Activated CD4-positive, alpha-beta T cell treated with anti-CD3 and anti-CD28 coated beads, Interleukin-2, amount 10 ng/mL, durations not matched to agents 24 days and 14 days (primary cell): ENCODE results near the gene COG8. TPM values are rescaled to one million over a fixed set of nuclear protein-coding genes. Genes with fewer than 3 reads are reported as not detected.
A peak's percentile ranks its signal among the peaks of the same experiment; 100 is the strongest.

Experiments used
- DNase-seq: peaks from one replicate; pipeline ENCODE4 v3.0.0; 2022
- H3K27ac Mint-ChIP-seq: one replicate; pipeline ENCODE4 v1.8.0; 2022; ENCODE audit warnings: mild to moderate bottlenecking, mixed read lengths
- H3K27me3 Mint-ChIP-seq: one replicate; pipeline ENCODE4 v1.8.0; 2022; ENCODE audit warnings: mixed read lengths
- H3K36me3 Mint-ChIP-seq: one replicate; pipeline ENCODE4 v1.8.0; 2022; ENCODE audit warnings: low read depth, mild to moderate bottlenecking, mixed read lengths
- H3K4me1 Mint-ChIP-seq: one replicate; pipeline ENCODE4 v1.8.0; 2021; ENCODE audit warnings: mixed read lengths
- H3K4me3 Mint-ChIP-seq: one replicate; pipeline ENCODE4 v1.8.0; 2022; ENCODE audit warnings: mild to moderate bottlenecking, moderate library complexity, mixed read lengths
- H3K9me3 Mint-ChIP-seq: one replicate; pipeline ENCODE4 v1.8.0; 2021; ENCODE audit warnings: mixed read lengths
- intact Hi-C: fragments of 100-400 bp; cut with micrococcal nuclease; formaldehyde crosslinking; loops from one replicate; pipeline ENCODE4 v1.15.1; 2023
- total RNA-seq: library from RNA; stranded (reverse); gene quantifications from 2 replicates; pipeline ENCODE4 v1.2.3, GENCODE V29; 2022

COG8 gene
- total RNA-seq, 1 donor from 2014 or later, result 44.6 TPM

DNA sequence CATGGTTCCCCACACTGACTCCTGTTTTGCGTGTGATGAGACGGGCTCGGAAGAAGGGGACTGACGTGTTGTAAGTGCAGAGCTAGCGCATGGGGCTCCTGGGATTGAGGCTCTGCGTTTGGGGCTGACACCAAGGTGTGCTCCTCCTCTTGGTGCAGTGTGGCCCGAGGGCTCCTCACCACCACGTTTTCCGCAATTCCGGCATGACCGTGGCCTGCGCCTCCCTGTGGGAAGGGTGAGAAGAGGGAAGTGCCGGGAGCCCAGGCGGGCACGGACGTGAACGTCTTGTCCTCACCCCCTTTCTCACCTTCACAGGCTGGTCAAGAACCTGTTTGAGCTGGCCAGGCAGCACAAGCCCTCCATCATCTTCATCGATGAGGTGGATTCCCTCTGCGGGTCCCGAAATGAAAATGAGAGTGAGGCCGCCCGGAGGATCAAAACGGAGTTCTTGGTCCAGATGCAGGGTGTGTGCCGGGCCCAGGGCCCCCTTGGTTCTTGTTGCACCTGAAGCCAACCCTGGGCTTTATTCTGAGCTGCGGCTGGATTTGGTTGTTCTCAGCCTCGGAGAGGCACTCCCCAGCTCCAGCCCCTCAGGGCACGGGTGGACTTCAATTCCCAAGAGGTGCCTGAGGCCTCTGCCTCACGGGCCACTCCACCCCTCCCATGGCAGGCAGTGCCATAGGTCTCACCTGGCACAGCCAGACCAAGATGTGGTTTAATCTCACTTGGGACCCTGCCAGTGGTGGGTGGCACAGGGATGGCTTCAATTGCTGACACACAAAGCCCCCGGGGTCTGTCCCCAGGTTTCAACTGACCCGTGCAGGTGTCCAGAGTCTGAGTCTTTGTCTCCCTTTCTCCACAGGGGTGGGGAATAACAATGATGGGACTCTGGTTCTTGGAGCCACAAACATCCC lies 19.3 kb downstream of the COG8 start:
- no peak overlapping the region for H3K27ac Mint-ChIP-seq
- intact Hi-C loops, result no loop called here

DNA sequence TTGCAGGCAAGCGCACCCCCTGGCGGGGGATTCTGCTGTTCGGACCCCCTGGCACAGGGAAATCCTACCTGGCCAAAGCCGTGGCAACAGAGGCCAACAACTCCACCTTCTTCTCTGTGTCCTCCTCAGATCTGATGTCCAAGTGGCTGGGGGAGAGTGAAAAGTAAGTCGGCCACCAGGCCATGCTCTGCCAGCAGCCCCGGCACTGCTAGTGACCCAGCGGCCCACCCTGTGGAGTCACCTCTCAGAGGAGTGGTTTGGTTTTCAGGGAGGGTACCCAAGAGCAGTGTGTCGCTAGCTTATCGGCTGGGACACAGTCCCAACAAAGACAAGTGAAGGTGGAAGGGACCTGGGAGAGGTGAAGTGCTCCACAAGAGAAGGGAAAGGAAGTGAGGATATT lies 20.0 kb downstream of the COG8 start:
- peaks cover 55% of the 10 kb centered on the region for H3K36me3 Mint-ChIP-seq
- peaks cover 4% of the 10 kb centered on the region for H3K4me1 Mint-ChIP-seq
- DNase-seq, result no peak
- no peaks in the 10 kb centered on the region for H3K9me3 Mint-ChIP-seq
- intact Hi-C loops, result no loop called here
- no peak overlapping the region for H3K27ac Mint-ChIP-seq
- H3K27me3 Mint-ChIP-seq, result no peaks in the 10 kb centered on the region
- no peak overlapping the region for H3K4me3 Mint-ChIP-seq

More for the DNA sequence above, 19.3 kb downstream of the COG8 start:
- H3K4me3 Mint-ChIP-seq, result no peak overlapping the region
- H3K9me3 Mint-ChIP-seq, result no peaks in the 10 kb centered on the region
- H3K4me1 Mint-ChIP-seq, result peaks cover 6% of the 10 kb centered on the region
- no peaks in the 10 kb centered on the region for H3K27me3 Mint-ChIP-seq
- H3K36me3 Mint-ChIP-seq, result peaks cover 52% of the 10 kb centered on the region
- no peak for DNase-seq

DNA sequence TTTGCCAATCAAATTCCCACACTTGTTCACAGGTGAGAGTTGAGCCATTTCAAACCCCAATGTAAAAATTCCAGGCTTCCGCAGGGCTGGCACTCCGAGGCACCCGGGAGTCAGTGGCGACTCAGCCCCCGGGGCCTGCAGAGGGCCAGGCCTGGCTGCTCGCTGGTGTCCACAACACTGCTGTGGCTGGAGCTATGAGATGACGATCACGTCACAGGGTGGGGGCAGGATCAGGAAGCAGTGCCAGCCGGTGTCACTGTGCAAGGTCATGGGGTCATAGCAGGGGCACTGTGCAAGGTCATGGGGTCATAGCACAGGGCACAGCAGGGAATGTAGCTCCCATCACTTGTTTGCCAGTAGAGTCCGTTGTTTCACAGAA lies 20.5 kb downstream of the COG8 start:
- Mint-ChIP-seq H3K27me3 (no peaks in the 10 kb centered on the region), H3K27ac (no peak overlapping the region), H3K4me1 (peaks cover 6% of the 10 kb centered on the region), H3K9me3 (no peaks in the 10 kb centered on the region), H3K36me3 (peaks cover 55% of the 10 kb centered on the region), H3K4me3 (no peak overlapping the region)
- peak; percentile 55 for DNase-seq
- intact Hi-C loops, result no loop called here

GRCh38 chr16:69318177-69318910 lies 21.0 kb downstream of the COG8 start:
- no peak for DNase-seq
- peaks cover 58% of the 10 kb centered on the region for H3K36me3 Mint-ChIP-seq
- no peaks in the 10 kb centered on the region for H3K27me3 Mint-ChIP-seq
- H3K4me1 Mint-ChIP-seq, result peaks cover 9% of the 10 kb centered on the region
- no peak overlapping the region for H3K27ac Mint-ChIP-seq
- intact Hi-C loops, result no loop called here
- H3K9me3 Mint-ChIP-seq, result no peaks in the 10 kb centered on the region
- H3K4me3 Mint-ChIP-seq, result no peak overlapping the region

DNA sequence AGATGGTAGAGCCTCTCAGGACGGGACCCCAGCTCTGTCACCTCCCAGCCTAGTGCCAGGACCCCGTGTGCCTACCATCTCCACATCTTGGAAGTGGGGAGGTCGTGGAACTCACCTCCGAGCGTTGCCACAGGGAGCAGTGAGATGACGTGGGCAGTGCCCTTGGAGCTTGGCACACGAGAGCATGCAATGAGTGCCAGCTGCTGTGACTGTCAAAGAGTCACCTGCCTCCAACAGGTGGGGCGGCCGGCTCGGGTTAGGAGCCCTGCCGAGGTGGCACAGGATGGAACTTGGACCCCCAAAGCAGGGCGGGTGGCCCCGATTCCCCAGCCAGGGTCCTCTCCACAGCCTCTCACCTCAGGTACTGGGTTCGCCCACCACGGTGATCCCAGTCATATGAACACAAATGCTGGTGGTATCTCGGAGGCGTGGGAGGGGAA lies 22.7 kb downstream of the COG8 start:
- intact Hi-C loops, result no loop called here
- Mint-ChIP-seq H3K4me1 (peaks cover 18% of the 10 kb centered on the region), H3K36me3 (peaks cover 52% of the 10 kb centered on the region), H3K4me3 (no peak overlapping the region), H3K9me3 (no peaks in the 10 kb centered on the region), H3K27ac (no peak overlapping the region), H3K27me3 (no peaks in the 10 kb centered on the region)
- DNase-seq, result no peak

GRCh38 chr16:69315486-69316311 lies 23.7 kb downstream of the COG8 start:
- Mint-ChIP-seq H3K36me3 (peaks cover 46% of the 10 kb centered on the region), H3K4me3 (no peak overlapping the region), H3K9me3 (no peaks in the 10 kb centered on the region), H3K27ac (peak overlapping the region; percentile 51), H3K27me3 (no peaks in the 10 kb centered on the region), H3K4me1 (peaks cover 16% of the 10 kb centered on the region)
- no peak for DNase-seq
- intact Hi-C loops, result no loop called here

DNA sequence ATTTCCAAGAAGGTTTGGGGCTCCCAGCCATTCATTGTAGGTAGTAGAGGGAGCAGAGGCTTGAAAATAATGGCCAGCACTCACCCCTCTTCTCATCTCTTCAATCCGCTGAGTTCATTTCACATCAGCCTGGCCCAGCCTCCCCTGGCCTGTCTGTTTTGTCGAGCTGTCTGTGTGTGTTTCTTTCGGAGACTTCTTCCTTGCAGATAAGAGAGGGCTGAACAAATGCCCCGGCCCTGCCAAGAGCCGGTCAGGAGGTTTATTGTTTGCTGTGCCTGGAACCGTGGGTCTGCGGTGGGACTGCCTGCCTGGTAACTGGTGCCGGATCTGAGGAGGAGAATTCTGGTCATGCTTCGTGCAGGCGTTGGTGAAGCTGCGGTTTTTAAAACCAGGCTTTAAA lies 24.8 kb downstream of the COG8 start:
- no peak overlapping the region for H3K27ac Mint-ChIP-seq

DNA sequence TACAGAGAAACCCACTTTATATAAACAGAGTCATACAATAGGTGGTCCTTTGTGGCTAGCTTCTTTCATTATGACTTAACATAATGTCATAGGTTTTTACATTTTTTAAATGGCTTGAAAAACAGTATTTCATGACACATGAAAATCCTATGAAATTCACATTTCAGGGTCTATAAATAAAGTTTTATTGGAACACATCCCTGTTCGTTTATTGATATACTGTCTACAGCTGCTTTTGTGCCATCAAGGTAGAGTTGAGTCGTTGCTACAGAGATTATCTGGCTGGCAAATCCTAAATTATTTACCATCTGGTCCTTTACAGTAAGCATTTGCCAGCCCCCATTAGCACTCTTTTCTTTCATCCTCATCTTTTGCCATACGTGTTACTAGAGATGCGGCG lies 25.9 kb downstream of the COG8 start:
- intact Hi-C loops, result no loop called here
- H3K4me1 Mint-ChIP-seq, result peaks cover 20% of the 10 kb centered on the region
- no peak for DNase-seq
- H3K9me3 Mint-ChIP-seq, result no peaks in the 10 kb centered on the region
- peaks cover 41% of the 10 kb centered on the region for H3K36me3 Mint-ChIP-seq
- H3K27me3 Mint-ChIP-seq, result no peaks in the 10 kb centered on the region
- peak overlapping the region; percentile 54 for H3K4me3 Mint-ChIP-seq
- H3K27ac Mint-ChIP-seq, result peak overlapping the region; percentile 32

More for the DNA sequence above, 24.8 kb downstream of the COG8 start:
- DNase-seq, result no peak
- Mint-ChIP-seq H3K36me3 (peaks cover 46% of the 10 kb centered on the region), H3K27me3 (no peaks in the 10 kb centered on the region), H3K9me3 (no peaks in the 10 kb centered on the region), H3K4me1 (peaks cover 20% of the 10 kb centered on the region), H3K4me3 (no peak overlapping the region)
- intact Hi-C loops, result no loop called here

GRCh38 chr16:69311533-69312387 lies 27.6 kb downstream of the COG8 start:
- Mint-ChIP-seq H3K9me3 (no peaks in the 10 kb centered on the region), H3K4me1 (peaks cover 20% of the 10 kb centered on the region), H3K36me3 (peaks cover 37% of the 10 kb centered on the region), H3K27ac (peak overlapping the region; percentile 96), H3K27me3 (no peaks in the 10 kb centered on the region), H3K4me3 (peak overlapping the region; percentile 98)
- intact Hi-C loops, result loop anchor here (1.0 kb wide), 5 partner anchors 19 to 179 kb away; partner anchors contain the start of genes CHTF8, COG8, NIP7 and PDF
- DNase-seq, result peak; percentile 86

DNA sequence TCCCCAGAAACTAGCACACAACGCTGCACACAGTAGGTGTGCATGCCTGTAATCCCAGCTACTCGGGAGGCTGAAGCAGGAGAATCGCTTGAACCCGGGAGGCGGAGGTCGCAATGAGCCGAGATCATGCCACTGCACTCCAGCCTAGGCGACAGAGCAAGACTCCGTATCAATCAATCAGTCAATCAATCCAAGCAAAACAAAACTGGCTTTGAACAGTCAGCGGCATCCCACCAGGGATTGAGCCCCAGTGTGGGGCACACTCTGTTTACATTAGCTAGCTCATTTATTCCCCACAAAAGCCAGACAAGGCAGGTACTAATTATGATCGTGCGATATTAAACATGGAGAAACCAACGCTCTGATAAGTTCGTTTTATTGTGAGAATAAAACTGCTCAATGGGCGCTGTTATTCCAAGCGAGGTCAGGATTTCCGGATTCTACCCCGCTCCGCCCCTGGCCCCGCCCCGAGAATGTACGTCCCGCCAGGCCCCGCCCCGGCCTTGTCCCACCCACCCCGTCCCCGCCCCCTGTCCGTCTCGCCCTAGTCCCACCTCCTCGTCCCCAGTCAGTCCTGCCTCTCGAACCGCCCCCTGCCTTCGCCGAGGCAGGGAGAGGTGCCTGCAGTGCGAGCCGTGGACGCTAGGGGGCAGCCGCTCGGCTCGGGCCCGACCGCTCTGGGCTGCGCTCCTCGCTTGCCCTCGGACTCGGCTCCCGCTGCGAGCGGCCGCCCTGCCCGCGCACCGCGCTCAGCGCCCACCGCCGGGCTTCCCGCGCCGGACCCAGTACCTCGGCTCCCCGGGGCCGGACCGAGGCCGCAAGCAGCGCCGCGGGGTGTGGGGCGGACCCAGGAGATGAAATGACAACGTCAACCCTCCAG lies 28.5 kb downstream of the COG8 start, which contains the start of gene VPS4A:
Gene VPS4A, plus strand, starts transcription at position 698 of the 880 bp plus-strand sequence. Its CDS starts 162 bp downstream, at position 860.
- H3K4me3 Mint-ChIP-seq, result peak within 1 kb of the TSS; percentile 98
- peak within 1 kb of the TSS; percentile 96 for H3K27ac Mint-ChIP-seq
- no peaks in the 10 kb centered on the region for H3K9me3 Mint-ChIP-seq
- H3K27me3 Mint-ChIP-seq, result no peaks in the 10 kb centered on the region
- peak; percentile 100 for DNase-seq
- H3K4me1 Mint-ChIP-seq, result peaks cover 20% of the 10 kb centered on the region
- intact Hi-C loops, result loop anchor here (1.0 kb wide), 5 partner anchors 19 to 179 kb away; partner anchors contain the start of genes CHTF8, COG8, NIP7 and PDF
- H3K36me3 Mint-ChIP-seq, result peaks cover 29% of the 10 kb centered on the region

DNA sequence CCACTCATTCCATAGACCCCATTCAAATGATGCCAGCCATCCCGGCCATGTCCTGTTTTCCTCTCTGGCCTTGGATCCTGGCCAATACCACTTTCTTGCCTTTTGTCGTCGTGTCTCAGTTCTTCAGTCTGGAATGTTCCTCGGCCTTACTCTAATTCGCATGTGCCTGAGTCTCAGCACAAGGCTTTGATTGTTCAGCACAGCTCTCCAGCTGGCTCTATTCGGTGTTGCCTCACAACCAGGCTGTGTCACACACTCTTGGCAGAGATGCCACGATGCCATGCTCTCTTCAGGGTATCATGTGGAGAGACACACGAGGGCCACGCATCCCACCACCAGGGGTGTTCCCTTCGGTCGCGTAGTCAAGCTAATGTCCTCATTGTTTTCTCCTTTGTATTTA lies 30.0 kb downstream of the COG8 start:
- Mint-ChIP-seq H3K27me3 (no peaks in the 10 kb centered on the region), H3K9me3 (no peaks in the 10 kb centered on the region), H3K4me3 (no peak overlapping the region), H3K36me3 (peaks cover 21% of the 10 kb centered on the region), H3K27ac (no peak overlapping the region), H3K4me1 (peaks cover 20% of the 10 kb centered on the region)
- intact Hi-C loops, result no loop called here
- DNase-seq, result no peak

- H3K4me1 Mint-ChIP-seq, result peaks cover 12% of the 10 kb centered on the region
- peaks cover 15% of the 10 kb centered on the region for H3K36me3 Mint-ChIP-seq
- no peaks in the 10 kb centered on the region for H3K9me3 Mint-ChIP-seq
- DNase-seq, result no peak
- H3K27me3 Mint-ChIP-seq, result no peaks in the 10 kb centered on the region
- intact Hi-C loops, result no loop called here
- no peak overlapping the region for H3K27ac Mint-ChIP-seq
- H3K4me3 Mint-ChIP-seq, result no peak overlapping the region
These were observed 31.5 kb downstream of the COG8 start for GRCh38 chr16:69307856-69308255.
